GM18526 (cell line): ENCODE results near the gene HOXC10.

Source experiments
- POLR2A ChIP-seq: IDR thresholded peaks from 3 replicates; pipeline ENCODE4 v1.6.1; 2011; ENCODE audit not compliant: insufficient read length; ENCODE audit errors: extremely low read depth

The HOXC10 gene

GRCh38 chr12:53984901-53985691, at the start of gene HOXC10:
TSS of gene HOXC10 (plus strand) at chr12:53985146. CDS start at chr12:53985260, 114 bp downstream.
- TF ChIP-seq POLR2A = no peak

- TF ChIP-seq POLR2A = no peak
Measured at GRCh38 chr12:53935383-53936341, 49.3 kb upstream of the HOXC10 start.

DNA sequence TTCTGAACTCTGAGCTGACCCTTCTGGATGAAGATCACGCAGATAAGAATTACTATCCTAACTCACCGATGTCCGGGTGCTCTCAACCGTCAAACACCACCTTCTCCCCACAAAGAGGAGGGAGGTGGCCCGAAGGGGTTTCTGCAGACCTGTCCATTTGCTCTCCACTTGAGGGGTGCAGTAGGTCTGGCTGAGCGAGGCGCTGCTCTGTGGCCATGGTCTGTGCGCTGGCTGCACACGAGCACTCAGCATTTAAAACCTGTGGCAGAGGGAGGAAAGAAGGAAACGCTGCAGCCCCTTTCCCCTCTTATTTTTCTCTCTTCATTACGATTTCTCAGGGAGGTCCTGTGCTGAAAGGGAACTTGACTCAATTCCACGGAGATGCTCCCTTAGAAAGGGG, 47.8 kb upstream of the HOXC10 start:
- TF ChIP-seq POLR2A = no peak

DNA sequence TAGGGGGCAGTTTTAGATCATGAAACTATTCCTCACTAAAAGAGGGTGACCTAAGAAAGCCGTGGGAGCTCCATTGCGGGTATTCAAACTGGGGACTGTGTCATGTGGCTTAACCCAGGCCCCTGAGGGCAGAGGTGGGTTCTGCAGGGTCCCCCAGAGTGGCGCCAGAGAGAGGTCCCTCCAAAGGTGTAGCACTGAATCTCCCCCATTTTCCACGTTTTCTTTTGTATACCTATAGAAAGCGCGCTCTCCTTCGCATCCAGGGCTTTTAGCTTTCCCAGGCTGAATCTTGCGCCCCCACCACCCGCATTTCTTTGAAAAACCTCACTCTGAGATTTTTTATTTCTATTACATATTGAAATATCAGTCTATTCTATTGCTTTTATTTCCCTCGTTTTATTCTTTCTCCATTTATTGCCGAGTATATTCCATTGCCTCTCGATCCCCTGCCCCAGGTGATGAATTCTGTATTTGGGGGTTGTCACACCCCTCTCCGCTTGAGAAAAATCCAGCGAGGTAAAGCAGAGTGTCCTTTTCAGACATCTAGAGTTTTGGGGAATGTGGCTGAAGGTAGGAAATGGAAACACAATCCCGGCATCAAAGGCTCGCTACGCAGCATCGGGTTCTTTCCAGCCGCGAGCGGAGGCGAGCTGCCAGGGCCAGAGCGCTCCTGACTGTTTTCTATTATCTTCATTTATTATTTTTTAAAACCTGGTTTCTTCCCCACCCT, 47.2 kb upstream of the HOXC10 start:
- TF ChIP-seq POLR2A = no peak

DNA sequence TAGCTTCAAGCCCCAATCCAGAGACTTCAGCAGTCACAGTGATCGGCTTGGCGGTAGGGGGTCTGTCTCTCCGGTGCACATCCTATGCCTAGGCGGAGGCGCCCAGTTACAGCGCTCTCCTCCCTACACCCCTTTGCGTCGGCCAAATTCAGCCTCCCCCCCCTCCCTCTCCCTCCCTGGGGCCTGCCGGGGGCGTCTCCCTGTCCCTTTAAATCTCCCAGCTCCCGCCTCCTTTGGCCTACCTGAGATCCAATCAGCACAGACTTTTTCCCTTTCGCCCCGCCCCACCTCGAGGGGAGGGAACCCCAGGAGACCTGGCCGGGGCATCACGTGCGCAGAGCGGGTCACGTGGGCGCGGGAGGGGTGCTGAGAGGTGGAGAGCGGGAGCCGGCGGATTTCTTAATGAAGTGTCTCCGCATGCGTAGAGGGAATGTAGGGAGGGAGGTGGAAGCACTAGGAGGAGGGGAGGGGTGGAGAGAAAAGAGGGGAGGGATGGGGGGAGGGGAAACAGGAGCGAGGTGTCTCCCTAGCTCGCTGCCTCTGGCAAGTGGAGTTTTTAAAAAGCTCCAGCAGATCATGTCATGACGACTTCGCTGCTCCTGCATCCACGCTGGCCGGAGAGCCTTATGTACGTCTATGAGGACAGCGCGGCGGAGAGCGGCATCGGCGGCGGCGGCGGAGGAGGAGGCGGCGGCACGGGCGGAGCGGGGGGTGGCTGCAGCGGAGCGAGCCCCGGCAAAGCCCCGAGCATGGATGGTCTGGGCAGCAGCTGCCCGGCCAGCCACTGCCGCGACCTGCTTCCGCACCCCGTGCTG, 46.4 kb upstream of the HOXC10 start, which contains the start of gene HOXC13:
Gene HOXC13, plus strand, starts transcription at position 506 of the 815 bp plus-strand sequence. Its CDS starts 76 bp downstream, at position 582.
- TF ChIP-seq POLR2A = no peak

- TF ChIP-seq POLR2A = no peak
Measured at GRCh38 chr12:53939141-53940108, 45.5 kb upstream of the HOXC10 start.

GRCh38 chr12:53940443-53941014, 44.4 kb upstream of the HOXC10 start:
- no peak for TF ChIP-seq POLR2A

DNA sequence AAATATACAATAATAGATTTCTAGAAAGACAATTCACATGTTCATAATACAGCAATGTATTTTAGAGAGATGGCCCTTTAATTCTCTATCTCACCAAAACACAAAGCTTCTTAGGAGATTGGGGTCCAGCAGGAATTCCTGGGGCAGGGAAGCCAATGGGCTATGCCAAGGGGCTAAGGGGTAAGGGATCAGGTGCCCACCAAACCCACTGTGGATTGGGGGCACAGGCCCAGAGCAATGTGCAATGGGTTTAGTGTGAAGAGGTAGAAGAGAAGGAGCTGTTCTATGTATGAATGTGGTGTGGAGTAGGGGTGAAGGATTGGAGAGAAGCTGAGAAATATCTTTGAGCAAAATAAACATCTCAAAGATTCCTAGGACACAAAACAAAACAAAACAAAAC, 43.8 kb upstream of the HOXC10 start:
- no peak for TF ChIP-seq POLR2A

DNA sequence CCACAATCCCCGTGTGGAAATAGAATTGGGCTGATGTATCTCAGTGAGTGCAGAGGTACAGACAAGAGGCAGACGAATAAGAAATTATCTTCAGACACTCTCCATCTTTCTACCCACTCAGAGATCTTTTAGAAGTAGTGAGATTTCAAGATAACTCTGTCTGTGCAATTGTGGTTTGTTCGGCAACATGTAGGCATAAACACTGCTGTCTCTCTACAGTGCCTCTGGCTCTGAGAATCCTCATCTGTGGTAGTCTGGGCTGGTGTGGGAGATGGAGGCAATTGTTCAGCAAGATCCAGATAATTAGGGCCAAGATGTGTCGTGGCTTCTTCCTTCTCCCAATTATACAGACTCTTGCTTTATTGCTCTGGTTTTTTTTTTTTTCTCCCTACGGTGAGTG, 43.2 kb upstream of the HOXC10 start:
- TF ChIP-seq POLR2A = no peak

DNA sequence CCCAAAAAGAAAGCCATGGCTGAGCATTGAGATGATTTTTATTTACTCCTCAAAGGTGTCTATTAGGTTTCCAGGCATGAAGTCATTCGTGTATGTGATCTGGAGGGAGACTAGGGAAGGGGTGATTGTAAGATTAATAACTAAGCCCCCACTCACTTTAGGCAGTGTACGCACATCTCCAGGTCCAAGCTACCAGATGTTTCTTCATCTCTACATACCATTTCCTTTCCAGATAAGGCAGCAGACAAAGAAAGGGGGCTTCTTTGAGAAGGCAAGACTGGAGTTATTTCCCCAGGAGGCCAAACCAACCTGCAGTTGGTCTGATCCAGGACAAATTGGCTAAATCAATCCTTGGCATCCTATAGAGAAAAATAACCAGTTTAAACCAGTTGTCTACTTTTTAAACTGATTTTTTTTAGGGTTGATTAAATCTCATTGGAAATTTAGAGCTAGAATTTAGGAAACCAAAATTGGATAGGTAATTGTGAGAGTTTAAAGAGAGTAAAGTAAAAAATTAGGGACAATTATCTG, 42.4 kb upstream of the HOXC10 start:
- no peak for TF ChIP-seq POLR2A

GRCh38 chr12:53944209-53944608, 40.7 kb upstream of the HOXC10 start:
- no peak for TF ChIP-seq POLR2A
